ENCODE data around the gene DEXI. TPM values are rescaled to one million over a fixed set of nuclear protein-coding genes. Genes with fewer than 3 reads are reported as not detected.
"Not testable (repeated sequence)": the region's sequence is repeated elsewhere in the genome, so short reads cannot be mapped to it uniquely, and the experiment has no call there.

Gene DEXI
- total RNA-seq, 1 donor from 2014 or later, result 94.2 TPM

DNA sequence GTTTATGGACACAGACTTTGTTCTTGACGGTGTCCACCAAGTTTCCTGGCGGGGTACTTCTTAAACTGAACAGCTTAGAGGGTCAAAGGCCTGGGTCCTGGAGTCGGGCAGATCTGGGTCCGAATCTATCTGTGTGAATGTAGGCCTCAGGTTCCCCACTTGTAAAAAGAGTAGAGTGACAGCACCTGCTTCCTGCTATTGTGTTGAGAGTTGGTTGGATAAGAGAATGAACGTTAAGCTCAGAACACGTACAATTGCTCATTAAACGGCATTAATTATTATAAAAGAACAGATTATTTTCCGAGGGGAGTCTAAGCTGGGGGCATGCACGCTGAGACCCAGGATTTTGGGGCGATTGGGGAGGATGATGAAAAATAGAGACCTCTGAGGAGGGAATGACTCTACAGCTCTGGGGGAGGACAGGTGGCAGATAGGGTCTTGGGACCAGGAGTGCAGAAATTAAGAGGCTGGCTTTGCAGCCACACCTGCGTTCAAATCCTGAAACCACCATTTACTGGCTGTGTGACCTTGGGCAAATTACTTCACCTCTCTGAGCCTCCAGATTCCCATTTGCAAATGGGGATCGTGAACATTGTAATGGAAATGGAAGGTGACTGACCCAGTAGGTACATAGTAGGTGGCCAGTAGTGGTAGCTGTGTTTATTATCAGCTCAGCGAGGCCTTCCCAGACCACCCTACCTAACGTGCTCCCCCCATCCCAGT is 3.0 kb upstream of the DEXI start:
- intact Hi-C loops (cut with DNase I), result loop anchor here (10.0 kb wide), 2 partner anchors 800 to 1850 kb away; partner anchors contain the start of genes HAPSTR1 and TXNDC11
- H3K27me3 ChIP-seq, result no peaks in the 10 kb centered on the region
- TF ChIP-seq, protein P1, sequence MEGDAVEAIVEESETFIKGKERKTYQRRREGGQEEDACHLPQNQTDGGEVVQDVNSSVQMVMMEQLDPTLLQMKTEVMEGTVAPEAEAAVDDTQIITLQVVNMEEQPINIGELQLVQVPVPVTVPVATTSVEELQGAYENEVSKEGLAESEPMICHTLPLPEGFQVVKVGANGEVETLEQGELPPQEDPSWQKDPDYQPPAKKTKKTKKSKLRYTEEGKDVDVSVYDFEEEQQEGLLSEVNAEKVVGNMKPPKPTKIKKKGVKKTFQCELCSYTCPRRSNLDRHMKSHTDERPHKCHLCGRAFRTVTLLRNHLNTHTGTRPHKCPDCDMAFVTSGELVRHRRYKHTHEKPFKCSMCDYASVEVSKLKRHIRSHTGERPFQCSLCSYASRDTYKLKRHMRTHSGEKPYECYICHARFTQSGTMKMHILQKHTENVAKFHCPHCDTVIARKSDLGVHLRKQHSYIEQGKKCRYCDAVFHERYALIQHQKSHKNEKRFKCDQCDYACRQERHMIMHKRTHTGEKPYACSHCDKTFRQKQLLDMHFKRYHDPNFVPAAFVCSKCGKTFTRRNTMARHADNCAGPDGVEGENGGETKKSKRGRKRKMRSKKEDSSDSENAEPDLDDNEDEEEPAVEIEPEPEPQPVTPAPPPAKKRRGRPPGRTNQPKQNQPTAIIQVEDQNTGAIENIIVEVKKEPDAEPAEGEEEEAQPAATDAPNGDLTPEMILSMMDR (IDR thresholded peaks at IDR 0.05), result no peak

DNA sequence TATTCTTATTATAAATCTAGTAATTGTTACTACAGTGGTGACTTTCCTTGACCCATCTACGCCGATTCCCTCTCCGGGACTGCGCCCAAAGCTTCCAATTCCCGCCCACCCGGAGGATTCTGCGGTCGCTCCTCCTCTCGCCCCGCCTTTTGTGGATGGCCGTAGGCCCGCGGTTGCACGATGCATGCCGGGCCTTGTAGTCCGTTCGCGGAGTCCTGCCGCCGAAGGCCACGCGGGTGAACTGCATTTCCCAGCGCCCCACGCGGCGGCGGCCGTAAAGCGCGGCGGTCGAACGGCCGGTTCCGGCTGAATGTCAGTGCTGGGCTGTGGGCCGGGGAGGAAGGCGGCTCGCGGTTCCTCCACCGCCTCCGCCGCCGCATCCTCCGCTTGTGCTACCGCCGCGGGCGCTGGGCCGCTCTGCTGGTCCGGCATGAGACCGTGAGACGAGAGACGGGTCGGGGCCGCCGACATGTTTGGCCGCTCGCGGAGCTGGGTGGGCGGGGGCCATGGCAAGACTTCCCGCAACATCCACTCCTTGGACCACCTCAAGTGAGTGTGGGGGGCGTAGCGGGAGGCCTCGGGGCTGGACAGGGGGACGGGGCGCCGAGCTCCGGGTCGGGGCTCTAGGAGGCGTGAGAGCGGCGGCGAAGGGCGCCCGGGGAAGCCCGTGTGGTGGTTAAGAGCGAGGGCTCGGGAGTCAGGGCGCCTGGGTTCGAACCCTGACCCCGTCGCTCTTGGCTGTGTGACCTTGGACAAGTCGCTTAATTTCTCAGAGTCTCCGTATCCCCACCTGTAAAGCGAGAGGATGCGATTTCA is 2.2 kb upstream of the DEXI start, which contains the start of gene CLEC16A:
TSS of gene CLEC16A (plus strand) at position 316 of the 816 bp plus-strand sequence. CDS start at position 470, 154 bp downstream.
- DNase-seq (ENCODE audit: low spot score in 2 of 2), result peak; percentile 93 to 99
- TF ChIP-seq, protein P1 (IDR thresholded peaks at IDR 0.05), result no peak
- peak within 1 kb of the TSS; percentile 98 for H3K4me3 ChIP-seq
- peaks cover 20 to 49% of the 10 kb centered on the region in 2 donors for H3K4me1 ChIP-seq
- intact Hi-C loops (cut with DNase I), result loop anchor here (10.0 kb wide), 2 partner anchors 800 to 1850 kb away; partner anchors contain the start of genes HAPSTR1 and TXNDC11
- no peaks in the 10 kb centered on the region for H3K27me3 ChIP-seq
- H3K36me3 ChIP-seq, result no peaks in the 10 kb centered on the region
- peak within 1 kb of the TSS; percentile 85 to 86 for H3K27ac ChIP-seq
- H3K9me3 ChIP-seq, result no peaks in the 10 kb centered on the region

More for the DNA sequence above, 3.0 kb upstream of the DEXI start:
- peak overlapping the region in 1 of 2 donors; percentile 85 for H3K27ac ChIP-seq
- H3K9me3 ChIP-seq, result no peaks in the 10 kb centered on the region
- peak overlapping the region; percentile 98 for H3K4me3 ChIP-seq
- peaks cover 16 to 46% of the 10 kb centered on the region in 2 donors for H3K4me1 ChIP-seq
- H3K36me3 ChIP-seq, result no peaks in the 10 kb centered on the region
- no peak for DNase-seq (ENCODE audit: low spot score in 2 of 2)

DNA sequence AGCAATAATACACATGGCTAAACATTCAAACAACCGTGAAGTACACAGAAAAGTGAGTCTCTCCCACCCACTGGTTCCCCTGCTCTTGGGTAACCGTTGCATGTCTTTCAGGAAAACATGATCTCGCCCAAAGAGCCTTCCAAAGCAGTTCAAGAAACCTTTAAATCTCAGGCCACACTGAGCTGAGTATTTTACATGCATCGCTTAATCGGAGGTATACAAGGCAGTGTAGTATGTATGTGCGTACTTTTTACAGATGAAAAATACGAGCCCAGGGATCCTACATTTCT is 741 bp upstream of the DEXI start:
- peaks cover 24 to 55% of the 10 kb centered on the region in 2 donors for H3K4me1 ChIP-seq
- no peaks in the 10 kb centered on the region for H3K36me3 ChIP-seq
- H3K4me3 ChIP-seq, result peak overlapping the region; percentile 60 to 97
- H3K27ac ChIP-seq, result peak overlapping the region; percentile 58 to 83
- H3K27me3 ChIP-seq, result no peaks in the 10 kb centered on the region
- TF ChIP-seq, protein P1 (IDR thresholded peaks at IDR 0.05), result no peak
- DNase-seq (ENCODE audit: low spot score in 2 of 2), result no peak
- intact Hi-C loops (cut with DNase I), result loop anchor here (2.0 to 10.0 kb wide), 4 partner anchors 20 to 1848 kb away; partner anchors contain the start of genes EMP2, HAPSTR1 and TXNDC11
- no peaks in the 10 kb centered on the region for H3K9me3 ChIP-seq

DNA sequence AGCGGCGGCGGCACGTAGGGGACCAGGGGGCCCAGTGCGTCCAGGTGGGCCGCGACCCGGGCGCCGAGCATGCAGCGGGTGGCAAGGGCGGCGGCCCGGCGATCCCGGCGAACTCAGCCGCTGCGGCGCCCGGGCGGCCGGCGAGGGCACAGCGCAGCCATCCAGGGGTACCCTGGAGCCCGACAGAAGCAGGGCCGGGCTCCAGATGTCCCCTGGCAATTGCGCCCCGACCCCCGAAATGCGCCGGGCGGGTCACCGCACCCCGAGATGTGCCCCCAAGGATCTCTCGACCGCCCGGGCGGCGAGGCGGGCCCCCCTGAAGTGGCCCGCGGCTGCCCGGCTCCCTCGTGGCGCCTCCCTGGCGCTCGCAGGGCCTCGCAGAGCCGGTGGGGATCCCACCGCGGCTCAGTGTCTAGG is 325 bp downstream of the DEXI start:
- not testable (repeated sequence) for DNase-seq (ENCODE audit: low spot score in 2 of 2); H3K9me3 ChIP-seq; H3K27me3 ChIP-seq; H3K36me3 ChIP-seq
- H3K27ac ChIP-seq, result peak overlapping the region; percentile 83 to 95
- intact Hi-C loops (cut with DNase I), result loop anchor here (1.0 to 10.0 kb wide), 5 partner anchors 19 to 1847 kb away; partner anchors contain the start of genes EMP2, HAPSTR1 and TXNDC11
- H3K4me3 ChIP-seq, result peak overlapping the region; percentile 60 to 97
- H3K4me1 ChIP-seq, result peaks cover 24 to 62% of the 10 kb centered on the region in 2 donors

DNA sequence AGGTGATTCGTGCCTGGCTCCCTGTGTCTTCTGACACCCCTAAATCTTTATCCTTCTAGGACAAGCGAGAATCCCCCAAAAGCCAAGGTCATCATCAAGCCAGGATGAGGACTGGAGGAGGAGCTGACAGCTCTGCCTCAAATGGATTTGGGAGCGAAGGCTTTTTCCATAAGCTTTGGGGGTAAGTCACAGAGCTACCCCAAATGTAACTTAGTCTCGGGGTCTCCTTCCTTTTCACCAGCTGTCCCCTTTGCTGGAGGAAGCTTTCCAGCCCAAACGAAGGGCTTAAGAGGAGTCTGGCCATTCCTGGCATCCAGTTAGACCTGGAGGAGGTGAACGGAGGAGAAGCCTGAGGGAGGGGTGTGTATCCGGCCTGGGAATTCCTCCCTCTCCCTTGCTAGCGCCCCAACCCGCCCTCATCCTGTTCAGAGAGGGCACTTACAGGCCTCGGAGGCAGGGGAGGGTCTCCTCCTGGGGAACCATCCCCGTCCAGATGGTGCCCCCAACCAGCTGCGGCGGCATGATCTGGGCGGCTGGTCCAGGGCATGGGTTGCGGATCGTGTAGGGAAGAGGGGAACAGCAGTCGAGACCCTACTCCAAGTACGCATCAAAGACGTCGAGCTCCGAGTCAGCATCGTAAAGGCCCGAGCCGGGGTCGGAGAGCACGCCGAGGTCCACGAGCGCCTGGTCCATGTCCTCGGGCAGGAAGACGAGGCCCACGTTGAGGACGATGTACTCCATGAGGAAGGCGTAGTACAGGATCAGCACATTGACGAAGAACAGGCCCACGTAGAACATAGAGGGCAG is 938 bp downstream of the DEXI start:
- intact Hi-C loops (cut with DNase I), result loop anchor here (10.0 kb wide), 2 partner anchors 803 to 1847 kb away; partner anchors contain the start of genes HAPSTR1 and TXNDC11
- Histone ChIP-seq H3K27ac (peak overlapping the region; percentile 83 to 95), H3K36me3 (no peaks in the 10 kb centered on the region), H3K4me1 (peaks cover 24 to 65% of the 10 kb centered on the region in 2 donors), H3K4me3 (peak overlapping the region; percentile 60 to 97), H3K9me3 (no peaks in the 10 kb centered on the region), H3K27me3 (no peaks in the 10 kb centered on the region)
- DNase-seq (ENCODE audit: low spot score in 2 of 2), result no peak
- TF ChIP-seq, protein P1 (IDR thresholded peaks at IDR 0.05), result no peak
